ENCODE results near the gene CDK2. TPM values are rescaled to one million over a fixed set of nuclear protein-coding genes. Genes with fewer than 3 reads are reported as not detected.

The CDK2 gene
- total RNA-seq, 1 donor from 2014 or later = 28.0 TPM

DNA sequence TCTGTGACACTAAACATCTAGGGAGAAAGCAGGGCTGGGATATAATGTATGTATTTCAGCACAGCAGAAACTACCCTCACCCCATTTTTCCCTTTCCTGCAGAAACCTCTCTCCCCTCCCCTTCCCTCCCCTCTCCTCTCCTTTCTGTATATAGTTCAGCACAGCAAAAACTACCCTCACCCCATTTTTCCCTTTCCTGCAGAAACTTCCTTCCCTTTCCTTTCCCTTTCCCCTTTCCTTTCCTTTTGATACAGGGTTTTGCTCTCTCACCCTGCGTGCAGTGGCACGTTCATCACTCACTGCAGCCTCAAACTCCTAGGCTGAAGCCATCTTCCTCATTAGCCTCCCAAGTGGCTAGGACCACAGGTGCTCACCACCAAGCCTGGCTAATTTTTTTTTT, 2.9 kb upstream of the CDK2 start:
- TF ChIP-seq CTCF (IDR thresholded peaks at IDR 0.05) = no peak
- no peaks in the 10 kb centered on the region for H3K36me3 ChIP-seq
- DNase-seq (no peak), ATAC-seq (no peak)
- no peaks in the 10 kb centered on the region for H3K9me3 ChIP-seq
- peaks cover 13% of the 10 kb centered on the region for H3K4me1 ChIP-seq
- no peaks in the 10 kb centered on the region for H3K27me3 ChIP-seq
- no peak overlapping the region for H3K4me3 ChIP-seq
- no peak overlapping the region for H3K27ac ChIP-seq
- intact Hi-C loops (cut with DNase I) = no loop called here

- Histone ChIP-seq H3K27ac (no peak overlapping the region), H3K4me1 (peaks cover 13% of the 10 kb centered on the region), H3K9me3 (no peaks in the 10 kb centered on the region), H3K36me3 (no peaks in the 10 kb centered on the region), H3K4me3 (no peak overlapping the region), H3K27me3 (no peaks in the 10 kb centered on the region)
- intact Hi-C loops (cut with DNase I) = no loop called here
- ATAC-seq = no peak
- no peak for DNase-seq
- no peak for TF ChIP-seq CTCF (IDR thresholded peaks at IDR 0.05)
Observed at GRCh38 chr12:55965240-55965639, 1.4 kb upstream of the CDK2 start.

- ATAC-seq (no peak), DNase-seq (no peak)
- Histone ChIP-seq H3K27me3 (no peaks in the 10 kb centered on the region), H3K9me3 (no peaks in the 10 kb centered on the region), H3K27ac (peak within 1 kb of the TSS; percentile 83), H3K4me3 (peak within 1 kb of the TSS; percentile 99), H3K4me1 (peaks cover 13% of the 10 kb centered on the region), H3K36me3 (no peaks in the 10 kb centered on the region)
- no peak for TF ChIP-seq CTCF (IDR thresholded peaks at IDR 0.05)
- intact Hi-C loops (cut with DNase I) = no loop called here
Observed at GRCh38 chr12:55965941-55966407, 656 bp upstream of the CDK2 start, which contains the start of gene PMEL. Gene PMEL (minus strand): TSS chr12:55966042. CDS start chr12:55966011, 31 bp downstream.

- H3K36me3 ChIP-seq = no peaks in the 10 kb centered on the region
- H3K27me3 ChIP-seq = no peaks in the 10 kb centered on the region
- intact Hi-C loops (cut with DNase I) = no loop called here
- no peak overlapping the region for H3K27ac ChIP-seq
- ATAC-seq (no peak), DNase-seq (no peak)
- peaks cover 21% of the 10 kb centered on the region for H3K4me1 ChIP-seq
- H3K4me3 ChIP-seq = no peak overlapping the region
- no peaks in the 10 kb centered on the region for H3K9me3 ChIP-seq
- TF ChIP-seq CTCF (IDR thresholded peaks at IDR 0.05) = no peak
Observed at GRCh38 chr12:55969356-55969755, 2.7 kb downstream of the CDK2 start.

DNA sequence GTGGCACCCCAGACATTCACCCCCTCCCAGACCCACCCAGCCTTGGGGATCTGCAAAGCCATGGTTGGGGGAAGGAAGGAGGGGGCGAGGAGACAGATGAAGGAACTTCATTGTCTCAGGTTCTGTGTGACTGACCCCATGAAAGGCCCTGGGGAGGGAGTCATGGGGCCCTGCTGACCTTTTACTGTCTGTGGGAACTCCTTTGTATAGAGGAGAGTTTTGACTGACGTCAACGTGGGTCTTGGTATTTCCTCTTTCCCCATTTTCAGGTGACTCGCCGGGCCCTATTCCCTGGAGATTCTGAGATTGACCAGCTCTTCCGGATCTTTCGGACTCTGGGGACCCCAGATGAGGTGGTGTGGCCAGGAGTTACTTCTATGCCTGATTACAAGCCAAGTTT, 4.1 kb downstream of the CDK2 start:
- no peak overlapping the region for H3K4me3 ChIP-seq
- H3K9me3 ChIP-seq = no peaks in the 10 kb centered on the region
- H3K4me1 ChIP-seq = peaks cover 30% of the 10 kb centered on the region
- H3K27me3 ChIP-seq = no peaks in the 10 kb centered on the region
- ATAC-seq (no peak), DNase-seq (no peak)
- intact Hi-C loops (cut with DNase I) = no loop called here
- no peak overlapping the region for H3K27ac ChIP-seq
- no peaks in the 10 kb centered on the region for H3K36me3 ChIP-seq
- TF ChIP-seq CTCF (IDR thresholded peaks at IDR 0.05) = no peak

GRCh38 chr12:55972042-55972441, 5.4 kb downstream of the CDK2 start:
- TF ChIP-seq CTCF (IDR thresholded peaks at IDR 0.05) = no peak
- ATAC-seq = peak; percentile 7
- H3K27me3 ChIP-seq = no peaks in the 10 kb centered on the region
- intact Hi-C loops (cut with DNase I) = no loop called here
- peak overlapping the region; percentile 67 for H3K4me3 ChIP-seq
- peak overlapping the region; percentile 91 for H3K27ac ChIP-seq
- no peaks in the 10 kb centered on the region for H3K9me3 ChIP-seq
- H3K4me1 ChIP-seq = peaks cover 35% of the 10 kb centered on the region
- H3K36me3 ChIP-seq = peaks cover 6% of the 10 kb centered on the region
- DNase-seq = no peak
